Measurements from ENCODE around the gene RUNDC3A.
"Not testable (repeated sequence)": the region's sequence is repeated elsewhere in the genome, so short reads cannot be mapped to it uniquely, and the experiment has no call there.

Gene RUNDC3A

DNA sequence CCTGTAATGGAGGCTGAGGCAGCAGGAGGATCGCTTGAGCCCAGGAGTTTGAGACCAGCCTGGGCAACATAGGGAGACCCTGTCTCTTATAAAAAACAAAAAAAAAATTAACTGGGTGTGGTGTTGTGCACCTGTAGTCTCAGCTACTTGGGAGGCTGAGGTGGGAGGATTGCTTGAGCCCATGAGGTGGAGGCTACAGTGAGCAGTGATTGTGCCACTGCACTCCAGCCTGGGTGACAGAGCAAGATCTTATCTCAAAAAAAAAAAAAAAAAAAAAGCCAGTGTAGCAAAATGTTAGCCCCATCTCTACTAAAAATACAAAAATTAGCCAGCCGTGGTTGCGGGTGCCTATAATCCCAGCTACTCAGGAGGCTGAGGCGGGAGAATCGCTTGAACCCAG is 21.9 kb downstream of the RUNDC3A start:
- H3K27ac ChIP-seq (ENCODE audit: low read depth, low read length, severe bottlenecking); H3K4me1 ChIP-seq (ENCODE audit: control insufficient read depth, insufficient read depth, low read length, poor library complexity, severe bottlenecking); H3K9me3 ChIP-seq (ENCODE audit: control insufficient read depth, low read length); H3K4me3 ChIP-seq (ENCODE audit: extremely low read depth, insufficient read depth, low read length, poor library complexity, severe bottlenecking); H3K36me3 ChIP-seq (ENCODE audit: control insufficient read depth, insufficient read depth, low read length): not testable (repeated sequence)
- 89% methylated on average over 5 of the region's 5 CpGs; no CpG with 5 or more reads in 1 of the 2 experiments for WGBS, 2 experiments (ENCODE audit: insufficient coverage in 2 of 2)

DNA sequence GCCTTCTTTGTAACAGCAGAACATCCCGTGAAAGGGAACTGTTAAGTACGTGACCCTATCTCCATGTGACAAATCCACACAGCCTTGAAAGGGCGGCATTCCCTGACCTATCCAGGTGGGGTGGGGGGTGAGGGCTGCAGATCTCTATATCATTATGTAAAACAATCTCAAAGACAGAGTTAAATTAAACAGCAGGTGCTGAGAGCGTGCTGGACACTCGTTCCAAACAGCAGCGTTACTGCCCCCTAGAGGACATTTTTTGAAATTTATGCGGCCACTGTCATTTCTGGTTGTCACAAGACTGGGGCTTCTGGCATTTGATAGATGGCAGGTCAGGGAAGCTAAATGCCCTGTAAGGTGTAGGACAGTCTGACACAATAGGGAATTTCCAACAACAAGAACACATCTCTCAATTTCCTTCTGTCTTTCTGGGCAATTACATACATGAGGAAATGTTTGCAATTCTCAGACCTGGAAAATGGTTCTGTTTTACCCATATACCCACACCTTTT is 22.9 kb downstream of the RUNDC3A start:
- no peak overlapping the region for H3K4me3 ChIP-seq (ENCODE audit: extremely low read depth, insufficient read depth, low read length, poor library complexity, severe bottlenecking)
- H3K36me3 ChIP-seq (ENCODE audit: control insufficient read depth, insufficient read depth, low read length), result no peaks in the 10 kb centered on the region
- 0 to 3% methylated on average over 3 to 4 of the region's 7 CpGs for WGBS, 2 experiments (ENCODE audit: insufficient coverage in 2 of 2)
- H3K4me1 ChIP-seq (ENCODE audit: control insufficient read depth, insufficient read depth, low read length, poor library complexity, severe bottlenecking), result no peaks in the 10 kb centered on the region
- no peaks in the 10 kb centered on the region for H3K9me3 ChIP-seq (ENCODE audit: control insufficient read depth, low read length)
- no peak overlapping the region for H3K27ac ChIP-seq (ENCODE audit: low read depth, low read length, severe bottlenecking)

DNA sequence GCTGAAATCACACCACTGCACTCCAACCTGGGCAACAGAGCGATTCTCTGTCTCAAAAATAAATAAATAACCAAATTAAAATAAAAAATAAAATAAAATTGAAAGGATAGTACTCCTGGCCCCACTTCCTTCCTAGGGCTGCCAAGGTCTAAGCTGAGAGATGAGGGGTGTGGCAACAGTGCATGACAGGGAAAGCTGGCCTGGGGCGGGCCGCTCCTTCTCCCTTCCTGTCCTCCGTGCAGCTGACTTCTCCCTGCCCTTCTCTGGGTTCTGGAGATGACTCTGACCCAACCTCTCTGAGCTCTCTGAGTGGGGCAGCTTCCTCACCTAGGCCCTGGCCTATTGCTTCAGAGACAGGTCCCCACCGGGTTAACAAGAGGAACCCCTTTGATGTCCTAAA is 25.0 kb downstream of the RUNDC3A start:
- WGBS, 2 experiments (ENCODE audit: insufficient coverage in 2 of 2), result 77 to 92% methylated on average over 4 of the region's 5 CpGs
- H3K9me3 ChIP-seq (ENCODE audit: control insufficient read depth, low read length), result no peaks in the 10 kb centered on the region

DNA sequence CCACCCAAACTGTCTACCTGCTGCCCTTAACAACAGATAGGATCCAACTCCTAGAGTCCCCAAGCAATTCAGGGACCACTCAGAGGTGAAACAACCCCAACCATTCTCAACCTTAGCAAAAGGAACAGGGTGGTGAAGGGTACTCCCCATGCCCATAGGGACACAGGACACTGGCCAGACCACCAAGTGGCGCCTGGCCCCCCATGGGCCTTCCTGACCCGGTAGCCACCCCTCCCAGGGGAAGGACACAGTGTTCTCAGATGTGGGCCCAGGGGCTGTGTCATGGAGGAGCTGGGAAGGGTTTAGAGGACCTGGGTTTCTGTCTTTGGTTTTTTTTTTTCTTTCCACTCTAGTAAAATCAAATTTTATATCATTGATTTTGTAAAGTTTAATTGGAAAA is 25.9 kb downstream of the RUNDC3A start:
- Histone ChIP-seq H3K9me3 (ENCODE audit: control insufficient read depth, low read length) (no peaks in the 10 kb centered on the region), H3K4me3 (ENCODE audit: extremely low read depth, insufficient read depth, low read length, poor library complexity, severe bottlenecking) (no peak overlapping the region), H3K36me3 (ENCODE audit: control insufficient read depth, insufficient read depth, low read length) (no peaks in the 10 kb centered on the region), H3K27ac (ENCODE audit: low read depth, low read length, severe bottlenecking) (no peak overlapping the region), H3K4me1 (ENCODE audit: control insufficient read depth, insufficient read depth, low read length, poor library complexity, severe bottlenecking) (no peaks in the 10 kb centered on the region)
- 83% methylated on average over 1 of the region's 2 CpGs; no CpG with 5 or more reads in 1 of the 2 experiments for WGBS, 2 experiments (ENCODE audit: insufficient coverage in 2 of 2)

More for the DNA sequence above, 25.0 kb downstream of the RUNDC3A start:
- no peak overlapping the region for H3K27ac ChIP-seq (ENCODE audit: low read depth, low read length, severe bottlenecking)
- no peak overlapping the region for H3K4me3 ChIP-seq (ENCODE audit: extremely low read depth, insufficient read depth, low read length, poor library complexity, severe bottlenecking)
- H3K4me1 ChIP-seq (ENCODE audit: control insufficient read depth, insufficient read depth, low read length, poor library complexity, severe bottlenecking), result no peaks in the 10 kb centered on the region
- H3K36me3 ChIP-seq (ENCODE audit: control insufficient read depth, insufficient read depth, low read length), result no peaks in the 10 kb centered on the region

DNA sequence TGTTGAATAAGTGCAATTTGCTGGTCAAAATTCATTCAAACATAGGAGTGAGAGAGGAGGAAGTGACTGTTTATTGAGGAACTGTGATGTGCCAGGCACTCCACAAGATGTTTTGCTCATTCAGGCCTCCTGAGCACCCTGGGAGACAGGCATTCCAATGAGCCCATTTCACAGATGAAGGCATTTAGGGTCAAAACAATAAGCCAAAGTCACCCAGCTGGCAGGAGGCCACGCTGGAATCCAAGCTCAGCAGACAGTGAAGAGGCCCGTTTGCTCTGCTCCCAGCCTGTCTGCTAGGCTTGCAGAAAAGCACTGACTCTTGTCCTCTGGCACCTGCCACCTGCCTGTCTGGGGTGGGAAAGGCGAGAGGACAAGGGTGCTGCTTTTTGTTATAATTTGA is 26.3 kb downstream of the RUNDC3A start:
- H3K4me1 ChIP-seq (ENCODE audit: control insufficient read depth, insufficient read depth, low read length, poor library complexity, severe bottlenecking), result no peaks in the 10 kb centered on the region
- no peaks in the 10 kb centered on the region for H3K9me3 ChIP-seq (ENCODE audit: control insufficient read depth, low read length)
- no peak overlapping the region for H3K27ac ChIP-seq (ENCODE audit: low read depth, low read length, severe bottlenecking)
- H3K4me3 ChIP-seq (ENCODE audit: extremely low read depth, insufficient read depth, low read length, poor library complexity, severe bottlenecking), result no peak overlapping the region
- 48 to 55% methylated on average over 2 to 3 of the region's 3 CpGs for WGBS, 2 experiments (ENCODE audit: insufficient coverage in 2 of 2)
- H3K36me3 ChIP-seq (ENCODE audit: control insufficient read depth, insufficient read depth, low read length), result no peaks in the 10 kb centered on the region

DNA sequence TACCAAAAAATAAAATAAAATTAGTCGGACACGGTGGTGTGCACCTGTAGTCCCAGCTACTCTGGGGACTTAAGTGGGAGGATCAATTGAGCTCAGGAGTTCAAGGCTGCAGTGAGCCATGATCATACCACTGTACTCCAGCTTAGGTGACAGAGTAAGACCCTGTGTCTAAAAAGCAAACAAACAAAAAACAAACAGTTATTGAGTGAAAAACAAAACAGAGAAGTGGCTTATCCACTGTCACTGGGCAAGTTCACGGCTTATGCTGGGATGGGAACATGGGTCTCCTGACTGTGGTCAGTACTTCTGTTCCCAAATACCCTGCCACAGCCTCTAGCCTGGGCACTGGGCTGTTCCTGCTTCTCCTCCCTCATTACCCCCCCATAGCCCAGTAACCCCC is 27.2 kb downstream of the RUNDC3A start:
- no peaks in the 10 kb centered on the region for H3K9me3 ChIP-seq (ENCODE audit: control insufficient read depth, low read length)
- no peak overlapping the region for H3K4me3 ChIP-seq (ENCODE audit: extremely low read depth, insufficient read depth, low read length, poor library complexity, severe bottlenecking)
- WGBS, 2 experiments (ENCODE audit: insufficient coverage in 2 of 2), result 84 to 97% methylated on average over 3 of the region's 3 CpGs
- no peaks in the 10 kb centered on the region for H3K4me1 ChIP-seq (ENCODE audit: control insufficient read depth, insufficient read depth, low read length, poor library complexity, severe bottlenecking)
- H3K36me3 ChIP-seq (ENCODE audit: control insufficient read depth, insufficient read depth, low read length), result no peaks in the 10 kb centered on the region
- H3K27ac ChIP-seq (ENCODE audit: low read depth, low read length, severe bottlenecking), result no peak overlapping the region

DNA sequence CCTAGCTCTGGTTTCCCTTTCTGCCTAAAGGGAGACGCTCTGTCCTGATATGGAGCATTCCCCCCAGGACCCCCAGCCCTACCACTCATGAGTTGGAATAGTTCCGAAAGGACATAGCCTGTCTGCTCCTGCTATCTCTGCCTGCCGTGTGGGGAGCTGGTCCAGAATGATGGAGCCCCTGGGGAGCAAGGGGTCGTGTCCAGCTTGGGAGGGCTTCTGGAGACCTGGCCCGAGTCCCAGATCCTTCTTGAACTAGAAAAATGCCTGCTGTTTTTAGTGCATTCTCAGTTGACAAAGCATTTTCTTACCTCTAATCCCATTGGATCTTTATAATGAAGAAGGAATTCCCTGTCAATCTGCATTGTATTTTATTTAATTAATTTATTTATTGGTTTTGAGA is 27.6 kb downstream of the RUNDC3A start:
- Histone ChIP-seq H3K4me3 (ENCODE audit: extremely low read depth, insufficient read depth, low read length, poor library complexity, severe bottlenecking) (no peak overlapping the region), H3K9me3 (ENCODE audit: control insufficient read depth, low read length) (no peaks in the 10 kb centered on the region), H3K4me1 (ENCODE audit: control insufficient read depth, insufficient read depth, low read length, poor library complexity, severe bottlenecking) (no peaks in the 10 kb centered on the region), H3K27ac (ENCODE audit: low read depth, low read length, severe bottlenecking) (no peak overlapping the region), H3K36me3 (ENCODE audit: control insufficient read depth, insufficient read depth, low read length) (no peaks in the 10 kb centered on the region)
- WGBS, 2 experiments (ENCODE audit: insufficient coverage in 2 of 2), result 53 to 60% methylated on average over 3 to 4 of the region's 5 CpGs

DNA sequence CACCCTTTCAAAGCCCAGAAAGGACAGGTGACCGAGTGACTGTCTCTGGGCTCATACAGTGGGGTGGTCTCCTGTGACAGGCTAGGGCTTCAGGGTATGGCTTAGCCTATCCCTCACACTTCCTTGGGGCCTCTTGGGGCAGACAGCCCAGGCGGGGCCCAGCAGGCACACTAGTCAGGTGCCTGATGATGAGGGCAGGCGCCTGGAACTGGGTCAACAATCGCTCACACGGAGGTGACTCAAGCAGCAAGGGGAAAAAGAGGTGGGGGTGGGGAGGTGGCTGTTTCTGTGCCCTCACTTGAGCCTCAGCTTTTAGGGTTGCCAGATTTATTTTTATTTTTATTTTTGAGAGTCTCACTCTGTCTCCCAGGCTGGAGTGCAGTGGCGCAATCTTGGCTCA is 30.3 kb downstream of the RUNDC3A start:
- WGBS, 2 experiments (ENCODE audit: insufficient coverage in 2 of 2), result 69 to 83% methylated on average over 2 to 4 of the region's 6 CpGs
- Histone ChIP-seq H3K4me1 (ENCODE audit: control insufficient read depth, insufficient read depth, low read length, poor library complexity, severe bottlenecking) (no peaks in the 10 kb centered on the region), H3K4me3 (ENCODE audit: extremely low read depth, insufficient read depth, low read length, poor library complexity, severe bottlenecking) (no peak overlapping the region), H3K36me3 (ENCODE audit: control insufficient read depth, insufficient read depth, low read length) (no peaks in the 10 kb centered on the region), H3K27ac (ENCODE audit: low read depth, low read length, severe bottlenecking) (no peak overlapping the region), H3K9me3 (ENCODE audit: control insufficient read depth, low read length) (no peaks in the 10 kb centered on the region)

DNA sequence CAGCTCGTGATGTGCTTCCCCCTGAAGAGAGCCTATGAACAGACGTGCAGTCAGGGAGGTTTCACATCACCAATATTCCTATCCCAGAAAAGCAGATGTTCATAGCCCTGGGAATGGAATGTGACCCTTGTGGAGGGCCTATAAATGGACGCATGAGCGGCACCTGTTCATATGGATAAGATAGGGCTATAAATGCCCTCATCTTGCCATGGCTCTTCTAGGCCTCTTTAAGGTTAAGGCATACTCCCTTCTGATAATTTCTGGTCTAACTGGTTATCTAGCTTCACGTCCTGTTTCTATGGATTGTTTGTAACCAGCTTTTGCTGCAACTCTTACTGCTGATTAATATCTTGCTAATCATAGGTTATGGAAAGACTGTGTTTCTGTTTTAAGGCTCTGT is 32.2 kb downstream of the RUNDC3A start:
- H3K4me3 ChIP-seq (ENCODE audit: extremely low read depth, insufficient read depth, low read length, poor library complexity, severe bottlenecking); H3K9me3 ChIP-seq (ENCODE audit: control insufficient read depth, low read length); H3K4me1 ChIP-seq (ENCODE audit: control insufficient read depth, insufficient read depth, low read length, poor library complexity, severe bottlenecking); H3K36me3 ChIP-seq (ENCODE audit: control insufficient read depth, insufficient read depth, low read length); H3K27ac ChIP-seq (ENCODE audit: low read depth, low read length, severe bottlenecking): not testable (repeated sequence)
- WGBS, 2 experiments (ENCODE audit: insufficient coverage in 2 of 2), result 100% methylated on average over 2 to 3 of the region's 5 CpGs

DNA sequence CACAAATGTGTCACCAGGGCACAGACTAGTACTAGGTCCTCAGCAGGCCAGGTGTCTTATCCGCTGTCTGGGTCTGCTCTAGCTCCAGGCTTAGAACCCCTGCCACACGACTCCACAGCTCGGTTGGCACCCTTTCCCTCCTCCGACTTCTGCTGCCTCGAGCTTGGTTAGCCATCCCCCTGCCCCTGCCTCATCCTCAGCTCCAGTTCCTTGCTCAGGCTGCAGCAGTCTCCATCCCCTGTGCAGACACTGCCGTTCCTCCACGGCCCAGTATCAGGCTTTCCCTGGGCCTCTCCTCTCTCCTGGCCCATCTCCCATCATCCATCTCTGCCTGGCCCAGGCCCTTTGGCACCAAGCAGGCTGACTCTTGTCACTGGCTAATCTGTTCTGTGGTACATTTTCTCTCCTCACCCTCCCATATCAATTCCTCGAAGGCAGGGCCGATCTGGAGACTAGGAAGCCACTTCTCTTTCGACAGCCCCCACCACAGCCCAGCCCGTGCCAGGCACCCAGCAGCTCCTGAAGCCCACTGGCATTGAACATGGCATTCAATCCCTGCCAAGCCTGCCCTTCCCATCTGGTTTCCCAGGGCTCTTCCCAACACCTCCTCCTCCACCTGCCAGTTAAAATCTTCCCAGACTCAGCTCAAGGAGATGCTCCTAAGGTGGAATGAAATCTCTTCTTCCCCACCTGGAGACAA is 35.3 kb downstream of the RUNDC3A start:
- peaks cover 7% of the 10 kb centered on the region for H3K4me1 ChIP-seq (ENCODE audit: control insufficient read depth, insufficient read depth, low read length, poor library complexity, severe bottlenecking)
- H3K36me3 ChIP-seq (ENCODE audit: control insufficient read depth, insufficient read depth, low read length), result no peaks in the 10 kb centered on the region
- H3K27ac ChIP-seq (ENCODE audit: low read depth, low read length, severe bottlenecking), result no peak overlapping the region
- H3K4me3 ChIP-seq (ENCODE audit: extremely low read depth, insufficient read depth, low read length, poor library complexity, severe bottlenecking), result no peak overlapping the region
- WGBS, 2 experiments (ENCODE audit: insufficient coverage in 2 of 2), result 82 to 83% methylated on average over 6 to 11 of the region's 11 CpGs
- no peaks in the 10 kb centered on the region for H3K9me3 ChIP-seq (ENCODE audit: control insufficient read depth, low read length)

DNA sequence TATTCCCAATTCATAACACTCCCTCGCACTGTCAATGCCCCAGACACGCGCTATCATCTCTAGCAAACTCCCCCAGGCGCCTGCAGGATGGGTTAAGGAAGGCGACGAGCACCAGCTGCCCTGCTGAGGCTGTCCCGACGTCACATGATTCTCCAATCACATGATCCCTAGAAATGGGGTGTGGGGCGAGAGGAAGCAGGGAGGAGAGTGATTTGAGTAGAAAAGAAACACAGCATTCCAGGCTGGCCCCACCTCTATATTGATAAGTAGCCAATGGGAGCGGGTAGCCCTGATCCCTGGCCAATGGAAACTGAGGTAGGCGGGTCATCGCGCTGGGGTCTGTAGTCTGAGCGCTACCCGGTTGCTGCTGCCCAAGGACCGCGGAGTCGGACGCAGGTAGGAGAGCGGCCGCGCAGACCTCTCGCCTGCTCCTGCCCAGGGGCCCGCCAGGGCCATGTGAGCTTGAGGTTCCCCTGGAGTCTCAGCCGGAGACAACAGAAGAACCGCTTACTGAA is 36.6 kb downstream of the RUNDC3A start, which contains the start of gene GRN:
TSS of gene GRN (plus strand) at position 364 of the 515 bp plus-strand sequence. CDS start 3,863 bp downstream, outside the sequence.
- Histone ChIP-seq H3K4me3 (ENCODE audit: extremely low read depth, insufficient read depth, low read length, poor library complexity, severe bottlenecking) (peak within 1 kb of the TSS; percentile 91), H3K27ac (ENCODE audit: low read depth, low read length, severe bottlenecking) (peak within 1 kb of the TSS; percentile 66), H3K4me1 (ENCODE audit: control insufficient read depth, insufficient read depth, low read length, poor library complexity, severe bottlenecking) (peaks cover 7% of the 10 kb centered on the region), H3K9me3 (ENCODE audit: control insufficient read depth, low read length) (no peaks in the 10 kb centered on the region), H3K36me3 (ENCODE audit: control insufficient read depth, insufficient read depth, low read length) (peaks cover 5% of the 10 kb centered on the region)
- 0 to 1% methylated on average over 15 to 20 of the region's 26 CpGs for WGBS, 2 experiments (ENCODE audit: insufficient coverage in 2 of 2)
